ENCODE data around the gene C10orf105.

Gene C10orf105

GRCh38 chr10:71697938-71698709 lies 21.5 kb downstream of the C10orf105 start:
- DNase-seq: no peak

GRCh38 chr10:71696628-71697326 lies 22.8 kb downstream of the C10orf105 start:
- DNase-seq: peak in 1 of 2 experiments; percentile 23

GRCh38 chr10:71695502-71696476 lies 23.8 kb downstream of the C10orf105 start:
- no peak for DNase-seq

GRCh38 chr10:71694567-71694968 lies 25.0 kb downstream of the C10orf105 start:
- DNase-seq: no peak

GRCh38 chr10:71694039-71694501 lies 25.5 kb downstream of the C10orf105 start:
- no peak for DNase-seq

GRCh38 chr10:71693377-71693776 lies 26.2 kb downstream of the C10orf105 start:
- DNase-seq: no peak

- DNase-seq: no peak
Measured at GRCh38 chr10:71692598-71693306, 26.8 kb downstream of the C10orf105 start.

GRCh38 chr10:71691405-71691804 lies 28.2 kb downstream of the C10orf105 start:
- no peak for DNase-seq

- no peak for DNase-seq
Measured at GRCh38 chr10:71690094-71690720, 29.4 kb downstream of the C10orf105 start.

- DNase-seq: no peak
Measured at GRCh38 chr10:71688256-71688655, 31.3 kb downstream of the C10orf105 start.

- DNase-seq: no peak
Measured at GRCh38 chr10:71687480-71687879, 32.1 kb downstream of the C10orf105 start.

- no peak for DNase-seq
Measured at GRCh38 chr10:71687077-71687476, 32.5 kb downstream of the C10orf105 start.

GRCh38 chr10:71685554-71686232 lies 33.9 kb downstream of the C10orf105 start:
- DNase-seq: no peak

- DNase-seq: no peak
Measured at GRCh38 chr10:71684356-71685173, 35.0 kb downstream of the C10orf105 start.

GRCh38 chr10:71683301-71683700 lies 36.3 kb downstream of the C10orf105 start:
- no peak for DNase-seq

GRCh38 chr10:71681977-71682376 lies 37.6 kb downstream of the C10orf105 start:
- DNase-seq: no peak

- no peak for DNase-seq
Measured at GRCh38 chr10:71679425-71679824, 40.2 kb downstream of the C10orf105 start.

- no peak for DNase-seq
Measured at GRCh38 chr10:71678057-71678805, 41.3 kb downstream of the C10orf105 start.

GRCh38 chr10:71677261-71677660 lies 42.3 kb downstream of the C10orf105 start:
- no peak for DNase-seq

Data from NCI-H446 (cell line).